Stimulated activated CD4-positive, alpha-beta T cell treated with anti-CD3 and anti-CD28 coated beads, Interleukin-15, amount 100 ng/mL, for 24 hours (primary cell): ENCODE data around the gene PCGF1.

Experiments used
- DNase-seq: peaks from one replicate; pipeline ENCODE4 v3.0.0-alpha.2; 2020

Gene PCGF1

DNA sequence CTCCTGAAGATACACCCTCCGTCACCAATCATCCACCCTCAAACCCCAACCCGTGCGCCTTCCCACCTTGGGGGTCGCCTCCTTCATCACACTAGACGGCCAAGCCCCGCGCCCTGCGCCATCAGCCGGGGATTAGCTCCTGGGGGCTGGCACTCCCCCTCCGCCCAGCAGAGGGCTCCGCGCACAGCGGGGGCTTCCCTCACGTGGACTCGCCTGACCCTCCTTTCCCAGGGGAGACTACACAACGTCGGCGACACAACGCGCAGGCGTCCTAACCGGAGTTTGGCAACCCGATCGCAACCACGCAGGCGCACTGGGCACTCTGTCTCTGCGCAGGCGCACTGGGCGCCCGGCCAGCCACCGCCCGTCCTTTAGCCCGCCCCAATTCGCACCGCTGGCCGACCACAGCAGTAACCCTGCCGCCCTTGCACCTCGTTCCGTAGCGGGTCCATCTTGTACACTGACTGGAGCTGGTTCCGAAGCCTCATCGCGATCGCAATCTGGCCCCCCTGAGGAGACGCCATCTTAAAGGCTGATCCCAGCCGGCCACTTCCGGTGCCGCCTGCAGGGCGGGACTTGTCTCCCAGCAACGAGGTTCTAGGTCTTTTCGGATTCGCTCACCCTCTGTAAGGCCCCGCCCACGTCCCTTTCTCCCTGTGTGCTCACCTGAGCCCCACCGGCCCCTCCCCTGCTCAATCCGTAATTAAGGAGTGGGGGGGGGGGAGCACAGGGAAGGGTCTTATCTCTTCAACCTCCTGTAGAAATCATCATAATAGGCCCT lies at the start of gene PCGF1:
Gene PCGF1, minus strand, starts transcription at position 551 of the 781 bp plus-strand sequence. Its CDS starts 27 bp downstream, at position 524.
- peak; percentile 100 for DNase-seq

DNA sequence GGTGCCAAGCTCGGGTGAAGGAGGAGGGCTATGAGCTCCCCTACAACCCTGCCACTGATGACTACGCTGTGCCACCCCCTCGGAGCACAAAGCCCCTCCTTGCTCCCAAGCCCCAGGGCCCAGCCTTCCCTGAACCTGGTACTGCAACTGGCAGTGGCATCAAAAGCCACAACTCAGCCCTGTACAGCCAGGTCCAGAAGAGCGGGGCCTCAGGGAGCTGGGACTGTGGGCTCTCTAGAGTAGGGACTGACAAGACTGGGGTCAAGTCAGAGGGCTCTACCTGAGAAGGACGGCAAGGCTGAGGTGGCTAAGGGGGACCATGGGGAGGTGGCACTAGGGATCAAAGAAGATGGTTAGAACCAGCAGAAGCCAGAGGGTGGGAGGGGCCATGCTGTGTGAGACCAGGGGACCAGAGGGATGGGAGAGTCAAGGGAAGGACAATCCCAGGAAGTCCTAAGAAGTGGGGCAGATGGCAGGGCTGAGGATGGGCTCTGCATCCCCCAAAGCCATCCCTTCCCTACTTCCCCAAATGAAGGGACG lies 49.4 kb upstream of the PCGF1 start:
- DNase-seq: no peak

DNA sequence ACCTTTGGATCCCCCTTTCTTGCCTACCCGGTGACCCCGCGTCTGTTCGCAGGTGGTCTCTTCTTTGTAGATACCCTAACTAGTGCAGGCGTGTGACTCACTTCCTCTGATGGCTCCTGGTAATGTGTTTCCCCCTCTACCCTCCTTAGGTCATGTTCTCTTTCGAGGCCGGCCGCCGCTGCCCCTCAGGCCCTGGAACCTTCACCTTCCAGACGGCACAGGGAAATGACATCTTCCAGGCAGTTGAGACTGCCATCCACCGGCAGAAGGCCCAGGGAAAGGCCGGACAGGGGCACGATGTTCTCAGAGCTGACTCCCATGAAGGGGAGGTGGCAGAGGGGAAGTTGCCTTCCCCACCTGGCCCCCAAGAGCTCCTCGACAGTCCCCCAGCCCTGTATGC lies 48.7 kb upstream of the PCGF1 start:
- DNase-seq: no peak

DNA sequence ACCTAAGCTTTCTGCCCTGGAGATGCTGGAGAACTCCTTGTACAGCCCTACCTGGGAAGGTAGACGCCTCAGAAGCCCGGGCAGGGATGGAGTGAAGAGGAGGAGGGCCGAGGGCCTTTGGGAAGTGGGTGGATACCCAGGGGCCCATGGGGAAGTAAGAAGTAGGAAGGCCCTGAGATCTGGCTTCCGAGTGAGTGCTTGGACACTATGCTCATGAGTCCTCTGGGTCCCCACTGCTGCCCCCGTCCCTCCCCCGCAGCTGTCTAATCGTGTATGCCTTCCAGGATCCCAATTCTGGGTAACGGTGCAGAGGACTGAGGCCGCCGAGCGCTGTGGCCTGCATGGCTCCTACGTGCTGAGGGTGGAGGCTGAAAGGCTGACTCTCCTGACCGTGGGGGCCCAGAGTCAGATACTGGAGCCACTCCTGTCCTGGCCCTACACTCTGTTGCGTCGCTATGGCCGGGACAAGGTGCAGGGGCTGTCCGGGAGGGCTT lies 48.2 kb upstream of the PCGF1 start:
- no peak for DNase-seq

DNA sequence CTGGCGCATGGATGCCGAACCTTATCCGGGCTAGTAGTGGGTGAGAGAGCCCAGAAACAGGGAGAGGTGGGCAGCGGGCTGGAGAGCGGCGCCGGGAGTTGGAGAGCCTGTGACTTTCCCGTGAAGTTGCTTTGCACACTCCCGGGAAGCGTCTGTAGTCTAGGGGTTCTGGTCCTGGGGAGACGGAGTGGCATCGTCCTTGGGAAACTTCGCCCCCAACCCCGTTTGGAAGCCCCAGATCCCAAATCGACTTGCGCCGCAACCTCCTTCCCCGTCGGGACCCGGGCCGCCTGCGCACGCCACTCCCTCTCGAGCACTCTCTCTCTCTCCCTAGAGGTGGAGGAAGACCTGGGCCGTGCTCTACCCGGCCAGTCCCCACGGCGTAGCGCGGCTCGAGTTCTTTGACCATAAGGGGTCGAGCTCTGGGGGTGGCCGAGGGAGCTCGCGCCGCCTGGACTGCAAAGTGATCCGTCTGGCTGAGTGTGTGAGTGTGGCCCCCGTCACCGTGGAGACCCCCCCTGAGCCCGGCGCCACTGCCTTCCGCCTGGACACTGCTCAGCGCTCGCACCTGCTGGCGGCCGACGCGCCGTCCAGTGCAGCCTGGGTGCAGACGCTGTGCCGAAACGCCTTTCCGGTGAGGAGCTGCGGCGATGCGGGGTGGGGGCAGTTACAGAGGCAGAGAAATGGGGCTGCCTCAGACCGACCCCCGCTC lies 47.5 kb upstream of the PCGF1 start:
- DNase-seq: peak; percentile 65

DNA sequence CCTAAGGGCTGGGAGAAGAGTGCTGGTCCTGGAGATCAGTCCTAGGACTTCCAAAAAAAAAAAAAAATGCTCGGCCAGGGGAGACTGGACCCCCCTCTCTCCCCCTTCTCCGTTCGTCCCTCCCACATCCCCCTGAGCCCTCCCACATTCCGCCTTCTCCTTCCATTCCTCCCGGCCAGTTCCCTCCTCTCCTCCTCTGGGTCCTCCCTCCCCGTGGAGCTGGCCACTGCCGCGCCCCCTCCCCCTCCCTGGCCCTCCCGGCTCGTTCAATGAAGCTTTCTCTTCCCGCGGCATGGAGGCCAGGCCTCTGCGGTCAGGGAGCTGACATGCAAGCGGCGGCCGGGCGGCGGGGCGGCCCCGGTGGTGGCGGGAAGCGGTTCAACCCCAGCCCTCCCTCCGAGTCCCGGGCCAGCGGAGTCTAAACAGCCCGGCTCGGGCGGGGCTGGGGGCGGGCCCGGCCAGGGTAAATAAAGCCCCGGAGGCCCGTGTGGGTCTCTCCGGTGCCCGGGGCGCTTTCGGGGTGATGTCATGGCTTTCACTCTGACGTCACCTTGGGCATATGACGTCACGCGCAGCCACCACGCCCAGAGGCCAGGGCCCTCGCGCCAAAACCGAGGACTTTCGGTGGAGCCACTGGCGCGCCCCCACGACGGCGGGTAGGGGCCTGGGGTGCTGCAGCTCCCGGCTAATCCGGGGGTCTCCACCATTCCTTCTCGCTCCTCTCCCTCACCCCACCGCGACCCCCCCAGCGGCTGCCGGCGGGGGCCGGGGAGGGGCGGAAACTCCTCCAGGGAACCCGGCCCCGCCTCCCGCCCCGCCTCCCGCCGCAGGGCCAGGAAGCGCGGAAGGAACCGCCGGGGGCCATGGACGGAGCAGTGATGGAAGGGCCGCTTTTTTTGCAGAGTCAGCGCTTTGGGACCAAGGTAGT lies 46.7 kb upstream of the PCGF1 start, which contains the start of the genes DOK1 and LOXL3:
Gene DOK1, plus strand, starts transcription at position 829 of the 928 bp plus-strand sequence. Its CDS starts 35 bp downstream, at position 864.
Gene LOXL3, minus strand, starts transcription at position 51 of the 928 bp plus-strand sequence. CDS start 1,308 bp downstream, outside the sequence.
- DNase-seq: peak; percentile 92

DNA sequence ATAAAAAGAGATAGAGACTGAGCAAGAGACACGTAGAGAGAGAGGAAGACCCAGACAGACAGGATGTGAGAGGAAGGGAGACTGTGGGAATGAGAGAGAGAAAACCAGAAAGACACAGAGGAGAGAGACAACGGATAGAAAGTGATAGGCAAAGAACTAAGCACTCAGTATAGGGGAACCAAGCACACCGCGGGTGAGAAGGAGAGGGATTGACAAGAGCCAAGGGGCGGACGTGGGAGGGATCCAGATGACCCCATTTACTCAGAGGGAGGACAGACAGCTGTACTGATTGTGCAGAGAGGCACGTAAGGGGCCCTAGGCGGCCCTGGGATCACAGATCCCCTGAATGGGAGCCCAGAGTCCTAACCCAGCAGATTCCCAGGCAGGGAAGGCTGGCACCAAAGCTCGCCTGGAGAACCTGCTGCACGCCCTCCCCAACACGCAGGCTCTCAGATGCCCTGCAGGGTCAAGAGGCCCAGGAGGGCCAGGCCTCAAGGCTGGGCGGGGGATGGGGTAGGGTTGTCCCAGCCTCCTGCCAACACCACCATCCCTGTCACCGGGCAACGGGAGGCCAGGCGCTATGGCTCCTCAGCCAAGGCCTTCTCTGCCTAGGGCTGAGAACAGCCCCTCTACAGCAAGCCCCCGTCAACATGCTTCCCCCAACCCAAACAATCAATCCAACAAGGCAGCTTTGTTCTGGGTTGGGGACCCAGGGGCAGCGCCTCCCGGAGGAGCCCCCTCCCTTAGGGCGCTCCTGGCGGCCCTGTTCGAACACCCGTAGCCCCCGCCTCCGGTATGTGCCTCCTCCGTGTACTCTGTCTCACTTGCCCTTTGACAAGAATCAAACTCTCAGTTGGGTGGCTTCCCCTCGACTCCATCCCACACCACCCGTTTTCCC lies 45.7 kb upstream of the PCGF1 start:
- no peak for DNase-seq

DNA sequence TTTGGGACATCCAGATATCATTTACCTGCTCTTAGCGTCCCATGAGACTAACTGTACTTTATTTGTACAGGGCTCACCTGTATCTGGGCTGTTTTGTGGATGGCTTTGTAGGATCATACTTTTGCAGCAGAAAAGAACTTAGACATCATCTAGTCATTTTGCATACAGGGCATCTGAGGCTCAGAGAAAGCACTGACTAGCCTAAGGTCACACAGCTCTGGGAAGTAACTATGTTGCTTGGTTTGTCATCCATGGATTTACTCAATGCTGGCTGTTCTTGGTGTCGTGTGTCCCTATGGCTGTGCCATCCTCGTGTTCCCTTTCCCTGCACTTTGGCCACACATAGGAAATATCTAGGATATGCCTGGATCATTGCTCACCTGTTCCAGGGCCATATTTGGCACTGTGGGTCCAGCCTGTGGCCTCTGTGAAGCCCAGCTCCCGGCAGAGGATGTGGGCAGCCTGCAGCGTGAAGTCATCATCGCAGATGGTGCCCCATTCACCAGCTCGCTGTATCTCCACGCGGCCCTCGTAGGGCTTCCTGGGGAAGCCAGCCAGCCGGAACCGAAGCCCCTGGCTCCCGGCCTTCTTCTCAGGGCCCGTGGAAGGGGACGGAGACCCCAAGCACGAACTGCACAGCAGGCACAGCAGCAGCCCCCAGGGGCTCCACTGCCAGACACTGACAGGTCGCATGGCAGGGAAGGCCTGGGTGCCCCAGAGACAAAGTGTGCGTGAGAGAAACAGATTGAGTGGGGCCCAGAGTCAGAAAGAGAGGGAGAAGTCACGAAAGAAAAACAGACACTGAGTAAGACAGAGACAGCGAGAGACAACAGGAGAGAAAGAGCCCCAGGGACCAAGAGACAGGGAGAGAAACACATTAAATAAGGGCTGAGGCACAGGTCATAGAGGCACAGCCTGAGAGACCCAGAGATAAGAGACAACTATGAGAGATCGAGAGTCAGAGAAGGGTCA lies 44.7 kb upstream of the PCGF1 start:
- no peak for DNase-seq

DNA sequence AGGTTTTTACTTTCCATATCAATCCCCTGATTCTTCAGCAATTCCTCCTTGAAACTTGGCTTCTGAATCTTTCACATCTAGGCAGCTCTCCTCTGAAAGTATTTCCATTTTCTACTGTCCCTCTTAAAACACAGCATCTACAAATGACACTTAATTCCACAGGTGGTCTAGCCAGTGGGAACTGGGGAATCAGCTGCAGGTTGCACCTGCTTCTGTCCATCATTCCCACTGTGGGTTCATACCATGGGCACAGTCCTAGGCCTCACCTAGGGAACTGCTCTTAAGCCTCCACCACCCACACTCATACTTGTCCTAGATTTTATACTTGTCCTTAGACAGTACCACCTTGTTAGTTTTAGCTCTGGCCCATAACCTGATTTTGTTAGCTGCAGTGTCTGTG lies 44.0 kb upstream of the PCGF1 start:
- no peak for DNase-seq

DNA sequence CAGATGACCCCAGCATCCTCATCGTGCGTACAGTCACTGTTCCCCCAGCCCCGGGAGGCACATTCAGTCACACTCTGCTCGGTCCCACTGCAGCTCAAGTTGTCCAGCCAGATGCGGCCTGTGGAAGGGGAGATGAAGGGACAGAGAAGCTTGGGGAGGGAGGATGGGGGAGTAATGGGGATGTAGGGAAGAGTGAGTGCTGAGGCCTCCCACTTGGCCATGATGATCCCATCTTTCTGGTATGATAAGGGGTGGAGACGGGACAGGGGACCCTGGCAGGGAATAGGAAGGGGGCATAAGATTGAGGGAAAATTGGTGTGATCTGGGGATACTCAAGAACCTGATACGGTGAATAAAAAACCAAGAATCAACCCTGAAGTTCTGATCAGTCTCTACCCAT lies 42.7 kb upstream of the PCGF1 start:
- no peak for DNase-seq

DNA sequence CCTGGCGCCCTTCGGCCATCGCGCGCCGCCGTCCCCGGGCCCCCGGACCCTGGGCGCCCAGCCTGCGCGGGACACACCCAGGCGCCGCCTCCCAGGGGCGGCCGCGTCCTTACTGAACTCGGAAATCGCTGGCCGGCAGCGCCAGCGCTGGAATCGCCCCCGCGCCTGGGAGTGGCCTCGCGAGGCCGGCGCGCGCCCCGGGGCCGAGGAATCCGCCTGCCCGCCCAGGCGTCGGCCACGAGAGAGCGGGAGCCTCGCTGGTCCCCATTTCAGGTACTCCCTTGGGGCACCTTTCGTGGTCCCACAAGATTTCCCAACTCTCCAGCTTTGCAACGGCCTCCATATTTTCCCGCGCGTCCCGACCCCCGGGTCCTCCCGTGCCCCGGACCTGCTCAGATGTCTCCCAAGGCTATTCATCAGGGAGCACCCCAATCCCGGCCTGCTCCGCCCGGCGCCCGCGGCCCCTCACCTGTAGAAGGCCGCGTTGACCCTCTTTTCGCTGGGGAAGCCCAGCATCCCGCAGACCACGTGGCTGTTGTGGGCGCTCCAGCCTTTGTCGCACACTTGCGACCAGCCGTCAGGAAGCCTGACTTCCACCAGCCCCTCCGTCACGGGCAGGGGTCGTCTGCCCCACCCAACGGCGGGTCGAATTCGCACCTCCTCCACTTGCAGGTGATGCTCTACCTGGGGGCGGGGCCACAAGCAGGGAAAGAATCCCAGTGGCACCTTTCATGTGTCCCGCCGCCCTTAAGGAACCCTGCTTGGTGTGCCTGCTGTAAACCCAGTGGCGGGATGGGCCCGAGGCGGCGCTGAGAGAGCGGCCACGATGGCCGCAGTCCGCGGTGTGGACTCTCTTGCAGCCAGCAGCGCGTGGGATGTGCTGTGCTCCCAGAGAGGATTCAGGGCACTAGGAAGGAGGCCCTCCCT lies 41.7 kb upstream of the PCGF1 start:
- peak; percentile 62 for DNase-seq

DNA sequence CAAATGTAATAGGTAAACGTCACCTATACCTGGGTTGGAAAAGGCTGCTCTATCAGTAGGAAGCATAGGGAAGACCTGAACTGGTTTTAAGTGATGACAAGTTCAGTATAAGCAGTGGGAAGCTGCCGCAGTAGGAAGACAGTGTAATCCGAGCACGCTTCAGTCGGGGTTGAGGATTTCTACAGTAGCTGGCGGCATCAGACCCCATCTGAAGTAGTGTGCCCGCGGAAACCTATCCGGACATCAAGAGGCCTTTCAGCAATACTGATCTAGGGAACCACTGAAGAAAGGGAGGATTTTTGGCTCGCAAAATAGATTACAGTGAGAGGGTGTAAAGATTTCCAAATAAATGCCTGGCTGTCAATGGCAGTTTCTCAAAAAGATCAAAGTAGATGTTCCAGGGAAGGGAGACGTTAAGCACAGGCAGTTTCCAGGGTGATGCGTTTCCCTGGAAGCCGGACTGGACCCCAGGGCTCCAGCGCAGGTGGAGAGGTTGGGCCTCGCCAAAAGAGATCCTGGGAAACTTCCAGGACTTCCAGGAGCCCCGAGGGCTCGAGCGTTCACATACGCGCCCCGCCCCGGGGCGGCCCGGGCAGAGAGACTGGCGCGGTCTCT lies 40.9 kb upstream of the PCGF1 start:
- no peak for DNase-seq

DNA sequence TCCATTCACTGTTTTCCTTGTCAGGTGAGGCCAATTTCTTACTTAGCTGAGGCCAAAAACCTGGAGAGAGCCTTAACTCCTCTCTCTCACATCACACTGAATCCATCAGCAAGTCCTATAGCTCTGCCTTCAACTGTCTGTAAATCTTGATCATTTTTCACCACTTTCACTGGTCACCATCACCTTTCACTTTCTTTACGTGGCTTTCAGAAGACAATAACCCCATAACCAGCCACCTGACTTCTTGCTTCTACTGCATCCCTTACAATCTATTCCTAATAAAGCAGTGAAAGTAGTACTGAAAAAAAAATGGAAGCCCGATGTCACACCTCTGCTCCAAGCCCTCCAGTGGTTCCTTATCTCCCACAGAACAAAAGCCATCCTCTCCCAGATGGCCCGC lies 38.5 kb upstream of the PCGF1 start:
- no peak for DNase-seq

DNA sequence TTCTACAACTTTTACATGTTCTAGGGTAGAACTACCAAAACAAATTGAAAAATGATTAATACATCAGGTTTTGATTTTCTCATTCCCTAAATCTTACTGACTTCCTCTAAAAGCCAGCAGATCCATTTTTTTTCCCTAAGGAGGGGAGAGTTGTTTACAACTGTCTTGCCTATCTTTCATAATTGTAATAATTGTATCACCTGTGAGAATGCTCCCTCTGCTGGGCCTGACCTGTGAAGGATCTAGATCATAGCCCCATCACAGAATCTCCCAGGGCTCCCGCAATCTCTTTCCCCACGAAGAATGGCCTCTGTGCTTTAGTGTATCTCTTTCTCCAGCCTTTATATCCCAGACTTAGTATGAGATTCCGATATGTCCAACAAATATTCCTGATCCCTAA lies 37.1 kb upstream of the PCGF1 start:
- no peak for DNase-seq

DNA sequence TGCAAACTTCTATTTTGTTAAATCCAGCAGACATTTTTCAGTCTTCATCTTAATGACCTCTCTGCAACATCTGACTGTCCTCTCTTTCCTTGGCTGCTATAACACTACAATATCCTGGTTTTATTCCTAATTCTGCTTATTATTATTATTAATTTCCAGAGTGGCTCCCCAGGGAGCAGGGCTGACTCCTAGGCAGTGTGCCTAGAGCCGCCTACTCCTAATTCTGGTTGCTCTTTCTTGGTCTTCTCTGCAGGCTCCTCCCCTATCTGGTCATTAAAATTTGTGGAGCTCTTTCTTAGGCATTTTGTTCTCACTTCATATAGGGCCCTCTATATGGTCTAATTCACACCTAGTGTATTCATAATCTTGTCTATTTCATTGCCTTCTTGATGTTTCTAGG lies 35.5 kb upstream of the PCGF1 start:
- DNase-seq: no peak

DNA sequence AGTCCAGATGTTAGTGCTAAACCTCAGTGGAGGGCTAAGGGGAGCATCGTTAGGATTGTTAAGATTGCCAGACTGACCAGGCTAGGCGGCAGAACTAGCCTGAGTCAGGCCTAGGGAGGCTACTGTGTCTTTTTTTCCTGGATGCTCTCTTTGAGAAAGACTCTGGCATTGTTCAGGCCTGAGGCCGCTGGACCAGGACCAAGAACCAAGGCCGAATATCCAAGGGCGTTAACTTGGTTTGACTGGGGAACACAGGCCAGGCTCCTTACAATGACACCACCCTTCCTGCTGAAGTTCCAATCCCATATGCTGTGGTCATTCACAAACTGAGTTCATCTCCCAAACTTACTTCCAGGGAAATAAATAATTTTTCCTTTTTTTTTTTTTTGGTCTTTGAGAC lies 32.8 kb upstream of the PCGF1 start:
- no peak for DNase-seq

DNA sequence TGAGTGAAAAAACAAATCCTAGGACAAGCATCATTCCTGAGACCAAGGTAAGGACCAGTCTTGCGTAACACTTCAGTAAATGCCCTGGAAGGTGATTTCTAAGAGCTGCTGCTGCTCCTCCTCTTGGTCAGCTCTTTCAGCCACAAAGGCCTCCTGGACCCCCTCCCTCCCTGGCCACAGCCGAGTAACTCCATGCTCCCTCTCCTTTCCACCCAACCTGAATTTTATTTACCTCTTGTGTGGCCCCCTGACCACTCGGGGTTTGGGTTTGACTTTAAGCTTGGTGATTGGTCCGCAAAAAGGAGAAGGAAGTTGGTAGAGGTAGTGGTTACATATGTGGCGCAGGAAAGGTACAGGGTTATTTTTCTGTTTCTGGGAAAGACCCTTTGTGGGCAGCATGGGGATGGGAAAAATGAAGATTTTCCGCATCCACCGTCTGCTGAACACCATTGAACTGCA lies 31.4 kb upstream of the PCGF1 start:
- DNase-seq: no peak

DNA sequence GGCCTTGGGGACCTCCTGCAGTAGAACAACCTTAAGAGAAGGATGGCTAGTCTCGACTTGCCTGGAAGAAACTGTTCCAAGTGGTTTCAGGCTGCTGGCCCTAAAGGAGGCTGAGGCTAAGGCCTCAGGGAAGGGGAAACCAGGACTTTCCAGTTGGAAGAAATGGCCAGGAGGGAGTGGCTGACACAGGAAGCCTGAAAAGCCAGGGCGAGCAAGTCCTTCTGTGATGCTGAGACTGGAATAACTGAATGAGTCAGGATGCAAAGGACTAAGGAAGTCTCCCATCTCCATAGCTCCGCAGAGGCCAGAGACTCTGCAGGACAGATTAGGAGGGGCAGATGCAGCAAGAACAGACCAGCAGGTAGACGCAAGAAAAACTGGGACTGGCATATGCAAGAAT lies 29.6 kb upstream of the PCGF1 start:
- no peak for DNase-seq
